Subcutaneous adipose tissue (tissue), 4 donors: Measurements from ENCODE around the gene ZMIZ1. TPM values are rescaled to one million over a fixed set of nuclear protein-coding genes. Genes with fewer than 3 reads are reported as not detected.

Source experiments
- CTCF ChIP-seq: fragments of 450-650 bp; IDR thresholded peaks from one replicate; pipeline ENCODE4 v1.5.1; 2016; ENCODE audit warnings: low read depth, mild to moderate bottlenecking, control low read depth, antibody characterized with exemption, moderate library complexity
- total RNA-seq, 4 donors: library from RNA; depleted of rRNA; stranded (reverse); fragments of >200 nt; gene quantifications; one replicate each; pipeline ENCODE4 v1.1.0, GENCODE V29; 2016

The ZMIZ1 gene
- total RNA-seq, 4 donors from 2014 or later: 38.1 to 70.6 (median 51.4) TPM

GRCh38 chr10:79266543-79267312 lies 198.0 kb downstream of the ZMIZ1 start:
- TF ChIP-seq CTCF: no peak

- TF ChIP-seq CTCF: no peak
Observed at GRCh38 chr10:79267499-79267898, 198.7 kb downstream of the ZMIZ1 start.

GRCh38 chr10:79268161-79268601 lies 199.4 kb downstream of the ZMIZ1 start:
- no peak for TF ChIP-seq CTCF

- TF ChIP-seq CTCF: no peak
Observed at GRCh38 chr10:79268742-79269141, 200.0 kb downstream of the ZMIZ1 start.

- no peak for TF ChIP-seq CTCF
Observed at GRCh38 chr10:79269443-79269842, 200.7 kb downstream of the ZMIZ1 start.

GRCh38 chr10:79269969-79270368 lies 201.2 kb downstream of the ZMIZ1 start:
- no peak for TF ChIP-seq CTCF

- TF ChIP-seq CTCF: no peak
Observed at GRCh38 chr10:79270466-79271246, 201.9 kb downstream of the ZMIZ1 start.
